Effector CD4-positive, alpha-beta T cell (primary cell): ENCODE results near the gene KIAA0319L.

Experiments used
- DNase-seq: peaks from one replicate; pipeline ENCODE4 v3.0.0-alpha.2; 2020

The KIAA0319L gene

GRCh38 chr1:35561972-35562680, 4.9 kb upstream of the KIAA0319L start:
- no peak for DNase-seq

- DNase-seq: no peak
These were observed 4.2 kb upstream of the KIAA0319L start for GRCh38 chr1:35561297-35561971.

- no peak for DNase-seq
These were observed 3.3 kb upstream of the KIAA0319L start for GRCh38 chr1:35560256-35561225.

- no peak for DNase-seq
These were observed 2.2 kb upstream of the KIAA0319L start for GRCh38 chr1:35559317-35559944.

GRCh38 chr1:35558374-35559316, 1.4 kb upstream of the KIAA0319L start:
- no peak for DNase-seq

- DNase-seq: peak; percentile 94
These were observed 589 bp upstream of the KIAA0319L start, which contains the start of gene NCDN for GRCh38 chr1:35557611-35558373. Gene NCDN, plus strand, starts transcription at chr1:35557799. Its CDS starts 392 bp downstream, at chr1:35558191.

GRCh38 chr1:35556484-35557117, 602 bp downstream of the KIAA0319L start:
- DNase-seq: no peak

- DNase-seq: no peak
These were observed 1.4 kb downstream of the KIAA0319L start for GRCh38 chr1:35555601-35556477.

GRCh38 chr1:35555212-35555584, 2.0 kb downstream of the KIAA0319L start:
- DNase-seq: no peak

- no peak for DNase-seq
These were observed 2.7 kb downstream of the KIAA0319L start for GRCh38 chr1:35554266-35555211.

GRCh38 chr1:35553851-35554250, 3.4 kb downstream of the KIAA0319L start:
- DNase-seq: no peak

- no peak for DNase-seq
These were observed 10.6 kb downstream of the KIAA0319L start for GRCh38 chr1:35546614-35547013.

- peak; percentile 24 for DNase-seq
These were observed 12.2 kb downstream of the KIAA0319L start for GRCh38 chr1:35544976-35545375.

- no peak for DNase-seq
These were observed 17.4 kb downstream of the KIAA0319L start for GRCh38 chr1:35539824-35540261.

GRCh38 chr1:35539073-35539823, 18.0 kb downstream of the KIAA0319L start:
- no peak for DNase-seq

- DNase-seq: no peak
These were observed 19.4 kb downstream of the KIAA0319L start for GRCh38 chr1:35537806-35538205.

- DNase-seq: no peak
These were observed 20.5 kb downstream of the KIAA0319L start for GRCh38 chr1:35536556-35537162.
